Stimulated activated CD8-positive, alpha-beta memory T cell treated with anti-CD3 and anti-CD28 coated beads, Interleukin-4, amount 100 ng/mL, for 48 hours (primary cell): Measurements from ENCODE around the gene FHIT.

Source experiments
- DNase-seq: peaks from one replicate; pipeline ENCODE4 v3.0.0-alpha.2; 2020

FHIT gene

DNA sequence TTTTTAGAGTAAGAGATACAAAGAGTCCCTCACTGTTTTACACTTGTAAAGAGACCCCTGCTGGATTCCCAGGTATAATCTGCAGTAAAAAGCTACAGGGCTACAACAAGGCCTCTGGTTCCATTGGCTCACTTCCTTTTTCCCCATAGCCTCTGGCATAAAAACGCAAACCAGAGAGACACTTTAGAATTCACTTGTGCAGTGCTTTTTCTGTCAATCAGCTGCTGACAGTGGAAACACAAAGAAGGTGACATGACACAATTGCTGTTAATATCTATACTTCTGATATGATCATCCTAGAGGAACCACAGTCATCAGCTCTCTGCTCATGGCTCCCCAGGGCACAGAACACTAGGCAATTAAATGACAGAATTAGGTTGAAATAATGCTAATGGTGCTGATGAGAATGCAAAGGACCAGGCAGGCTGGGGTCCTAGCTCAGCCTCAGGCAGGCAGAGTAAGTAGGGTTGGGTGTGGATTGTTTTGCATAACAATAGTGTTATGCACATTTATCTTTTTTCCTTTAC is 1533.5 kb downstream of the FHIT start:
- DNase-seq = no peak

DNA sequence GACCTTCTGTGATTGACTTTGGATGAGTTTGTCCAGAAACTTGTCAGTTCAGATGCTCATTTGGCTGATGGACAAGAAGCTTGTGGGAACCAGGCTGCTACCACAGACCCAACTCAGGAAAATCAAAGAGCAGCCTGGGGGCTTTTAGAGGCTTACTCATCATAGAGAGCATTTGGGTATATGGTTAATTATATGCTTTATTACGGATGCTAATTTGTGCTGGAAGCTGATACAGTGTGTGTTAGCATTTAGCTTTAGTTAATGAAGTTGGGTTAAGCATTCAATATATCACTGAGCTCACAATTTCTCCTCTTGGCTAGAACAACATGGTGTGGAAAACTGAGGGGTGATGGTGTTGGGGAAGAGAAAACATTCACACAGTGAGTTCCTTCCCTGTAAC is 1537.2 kb downstream of the FHIT start:
- no peak for DNase-seq

DNA sequence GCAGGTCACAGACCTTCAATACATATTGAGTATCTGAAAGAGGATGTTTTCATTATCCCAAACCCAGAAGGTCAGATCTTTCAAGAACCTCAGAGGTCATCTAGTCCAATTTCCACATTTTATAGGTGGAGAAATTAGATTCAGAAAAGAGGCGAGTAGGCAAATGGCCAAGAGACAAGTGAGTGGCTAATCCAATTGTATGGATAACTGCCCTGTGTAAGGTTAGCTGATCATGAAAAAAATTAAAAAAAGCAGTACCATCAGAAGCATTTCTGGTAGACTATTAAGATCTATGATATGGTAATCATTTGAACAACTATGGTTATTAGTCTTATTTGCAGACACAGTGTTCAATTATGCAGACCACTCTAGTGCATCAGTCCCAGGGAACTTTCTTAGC is 1540.7 kb downstream of the FHIT start:
- no peak for DNase-seq

DNA sequence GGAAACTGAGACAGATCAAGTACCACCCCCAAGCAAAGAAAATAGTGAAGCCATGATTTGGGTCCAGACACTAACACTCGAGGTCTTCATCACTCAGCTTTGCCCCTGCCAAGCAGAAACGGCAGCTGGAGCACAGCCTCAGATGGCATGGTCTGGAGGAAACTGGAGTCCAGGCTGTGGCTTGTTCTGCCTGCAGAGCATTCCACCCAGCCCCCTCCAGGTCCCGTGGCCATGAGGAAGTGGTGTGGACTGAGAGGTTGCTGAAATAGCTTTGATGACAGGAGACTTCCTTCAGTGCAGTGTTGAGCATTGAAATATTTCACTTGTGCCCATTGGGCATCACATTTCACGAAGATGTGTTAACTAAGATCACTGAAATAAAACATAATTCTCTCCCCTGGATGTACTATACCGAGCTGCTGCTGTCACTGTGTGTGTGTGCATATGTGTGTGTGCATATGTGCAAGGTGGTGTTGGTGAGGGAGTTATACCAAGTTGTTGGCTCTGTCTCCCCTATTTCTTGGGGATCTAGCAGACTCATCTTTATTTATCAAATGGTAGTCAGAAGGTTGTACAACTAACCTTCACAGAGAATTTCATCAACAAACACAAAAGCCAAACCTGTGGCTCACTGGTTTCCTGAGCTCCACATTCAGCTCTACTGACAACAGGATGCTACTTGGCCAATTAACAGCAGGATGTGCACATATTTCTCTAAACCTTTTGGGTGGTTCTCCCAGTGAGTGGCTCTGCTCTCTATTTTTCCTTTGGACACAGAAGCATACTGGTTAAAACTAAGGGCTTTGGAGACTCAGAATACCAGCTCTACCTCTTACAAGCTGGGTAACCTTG is 1541.3 kb downstream of the FHIT start:
- no peak for DNase-seq

DNA sequence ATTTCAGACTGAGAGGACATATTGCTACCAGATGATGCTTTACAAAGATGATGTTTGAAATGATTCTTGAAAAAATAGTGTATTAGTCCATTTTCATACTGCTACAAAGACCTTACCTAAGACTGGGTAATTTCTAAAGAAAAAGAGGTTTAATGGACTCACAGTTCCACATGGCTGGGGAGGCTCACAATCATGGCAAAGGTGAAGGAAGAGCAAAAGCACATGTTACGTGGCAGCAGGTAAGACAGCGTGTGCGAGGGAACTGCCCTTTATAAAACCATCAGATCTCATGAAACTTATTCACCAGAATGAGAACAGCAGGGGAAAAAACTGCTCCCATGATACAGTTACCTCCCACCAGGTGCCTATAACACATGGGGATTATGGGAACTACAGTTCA is 1543.0 kb downstream of the FHIT start:
- no peak for DNase-seq

DNA sequence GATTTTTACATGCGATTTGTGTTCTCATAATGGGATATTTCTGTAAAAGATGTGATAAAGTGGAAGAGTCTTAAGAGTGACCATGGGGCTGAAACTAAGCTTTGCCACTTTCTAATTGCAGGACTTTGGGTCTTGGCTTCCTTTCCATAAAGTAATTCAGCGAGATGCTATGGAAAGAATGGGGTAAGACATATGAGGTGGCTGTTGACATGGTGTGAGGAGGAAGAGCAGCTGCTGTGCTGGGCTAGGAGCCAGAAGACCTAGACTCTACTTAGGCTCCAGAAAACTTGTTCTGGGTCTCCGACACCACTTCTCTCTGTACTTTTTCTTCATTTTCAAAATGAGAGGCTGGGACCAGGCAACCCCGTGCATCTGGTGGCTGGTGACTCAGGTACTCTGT is 1547.0 kb downstream of the FHIT start:
- no peak for DNase-seq

DNA sequence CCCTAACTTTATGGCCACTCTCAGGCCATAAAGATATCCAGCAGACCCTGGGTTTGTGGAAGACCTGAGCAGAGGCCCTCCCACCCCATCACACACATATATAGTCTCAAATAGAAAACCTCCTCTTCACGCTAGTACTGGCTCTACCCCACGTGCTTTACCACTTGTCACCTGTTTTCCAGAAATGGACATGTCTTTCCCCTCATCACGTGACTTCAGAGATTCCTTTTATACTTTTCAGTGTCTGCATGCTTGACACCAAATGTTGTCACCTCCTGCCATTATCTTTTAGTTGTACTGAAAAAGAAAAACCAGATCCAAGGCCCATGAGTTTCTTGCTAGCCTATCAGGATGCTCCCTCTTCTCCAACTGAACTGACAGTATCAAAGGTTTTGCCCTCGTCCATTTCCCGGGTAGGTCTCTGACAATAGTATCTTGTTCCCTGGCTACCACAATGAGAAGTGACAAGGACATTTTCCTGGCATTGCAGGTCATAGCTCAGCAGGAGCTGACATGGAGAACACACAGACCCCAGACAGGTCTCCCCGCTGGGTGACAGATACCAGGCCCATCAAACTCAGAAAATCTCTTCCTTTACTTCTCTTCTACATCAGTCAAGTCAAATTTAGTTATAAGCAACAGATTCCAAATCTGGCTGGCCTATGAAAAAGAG is 1551.5 kb downstream of the FHIT start:
- DNase-seq = no peak
